Endodermal cell (in vitro differentiated cells): ENCODE data around the gene SGSM2. TPM values are rescaled to one million over a fixed set of nuclear protein-coding genes. Genes with fewer than 3 reads are reported as not detected.

Experiments used
- DNase-seq: peaks from one replicate; pipeline ENCODE4 v3.0.0-alpha.2; 2017
- H3K27ac ChIP-seq: 2 replicates; pipeline ENCODE4 v1.5.1; 2013; ENCODE audit warnings: mild to moderate bottlenecking, low read depth, low read length, moderate library complexity
- H3K27me3 ChIP-seq: 2 replicates; pipeline ENCODE4 v1.6.1; 2013; ENCODE audit warnings: mild to moderate bottlenecking, low read length, moderate library complexity; ENCODE audit not compliant: insufficient read depth, control insufficient read depth, poor library complexity, severe bottlenecking
- H3K36me3 ChIP-seq: 2 replicates; pipeline ENCODE4 v1.7.0; 2013; ENCODE audit warnings: mild to moderate bottlenecking, low read length, moderate library complexity; ENCODE audit not compliant: control insufficient read depth, insufficient read depth
- H3K4me1 ChIP-seq: one replicate; pipeline ENCODE4 v1.7.0; 2013; ENCODE audit warnings: low read length; ENCODE audit not compliant: control insufficient read depth, insufficient read depth
- H3K4me3 ChIP-seq: 2 replicates; pipeline ENCODE4 v1.5.1; 2013; ENCODE audit warnings: mild to moderate bottlenecking, low read length, moderate library complexity
- H3K9ac ChIP-seq: 2 replicates; pipeline ENCODE4 v1.6.1; 2013; ENCODE audit warnings: mild to moderate bottlenecking, low read length, moderate library complexity; ENCODE audit not compliant: poor library complexity, severe bottlenecking; ENCODE audit errors: extremely low read depth
- H3K9me3 ChIP-seq: 2 replicates; pipeline ENCODE4 v1.6.1; 2013; ENCODE audit warnings: mild to moderate bottlenecking, low read length, moderate library complexity; ENCODE audit not compliant: control insufficient read depth
- H3K27ac Mint-ChIP-seq: 2 replicates; pipeline ENCODE4 v1.8.0; 2020; ENCODE audit warnings: mixed read lengths
- H3K27me3 Mint-ChIP-seq: 2 replicates; pipeline ENCODE4 v1.8.0; 2021; ENCODE audit warnings: mild to moderate bottlenecking, mixed read lengths; ENCODE audit not compliant: insufficient read depth
- H3K36me3 Mint-ChIP-seq: 2 replicates; pipeline ENCODE4 v1.8.0; 2020; ENCODE audit warnings: low read depth, mixed read lengths
- H3K4me1 Mint-ChIP-seq: 2 replicates; pipeline ENCODE4 v1.8.0; 2020; ENCODE audit warnings: mixed read lengths
- H3K4me3 Mint-ChIP-seq: 2 replicates; pipeline ENCODE4 v1.8.0; 2020; ENCODE audit warnings: mild to moderate bottlenecking, moderate library complexity, mixed read lengths
- H3K9me3 Mint-ChIP-seq: 2 replicates; pipeline ENCODE4 v1.8.0; 2020; ENCODE audit warnings: mild to moderate bottlenecking, mixed read lengths
- CTCF ChIP-seq: fragments of 200-600 bp; sonication (generic); conservative IDR thresholded peaks from 2 replicates; pipeline ENCODE4 v1.5.0; 2021; ENCODE audit warnings: antibody characterized with exemption, mild to moderate bottlenecking
- WGBS, 2 experiments: methylation state at CpG; one replicate each; pipeline versions ENCODE4 v1.1.5 to v1.1.7; 2013; ENCODE audit warnings: missing lambda C conversion rate in 2 of 2, mixed read lengths in 1 of 2; ENCODE audit not compliant: insufficient coverage in 1 of 2, insufficient read length in 1 of 2; 5-methylcytosine and 5-hydroxymethylcytosine counted together
- total RNA-seq, 2 donors: library from RNA; stranded (reverse); fragmentation: NEBNext Ultra II Directional in 1 of 2; extraction: Animal tissue kit (Norgen Biotek cat#: 25700) in 1 of 2; gene quantifications; 2 replicates in 1 of 2; 3 replicates in 1 of 2; pipeline ENCODE4 v1.2.1, GENCODE V29; 2021

Gene SGSM2
- total RNA-seq, 2 donors from 2014 or later, result 62.5 to 77.3 TPM

GRCh38 chr17:2388020-2388682 lies 50.9 kb downstream of the SGSM2 start:
- Mint-ChIP-seq H3K27me3 (no peaks in the 10 kb centered on the region), H3K36me3 (peaks cover 16% of the 10 kb centered on the region), H3K4me3 (no peak overlapping the region), H3K27ac (peak overlapping the region; percentile 81), H3K9me3 (no peaks in the 10 kb centered on the region), H3K4me1 (peaks cover 20% of the 10 kb centered on the region)
- H3K27me3 ChIP-seq, result no peaks in the 10 kb centered on the region
- no peak overlapping the region for H3K4me3 ChIP-seq
- WGBS, 2 experiments, result 93 to 97% methylated on average over 15 to 21 of the region's 21 CpGs
- H3K9ac ChIP-seq, result no peak overlapping the region
- H3K9me3 ChIP-seq, result no peaks in the 10 kb centered on the region
- peaks cover 4% of the 10 kb centered on the region for H3K36me3 ChIP-seq
- peaks cover 9% of the 10 kb centered on the region for H3K4me1 ChIP-seq
- no peak for TF ChIP-seq CTCF
- peak overlapping the region; percentile 55 for H3K27ac ChIP-seq
- no peak for DNase-seq

- 91 to 93% methylated on average over 14 to 15 of the region's 15 CpGs for WGBS, 2 experiments
- Mint-ChIP-seq H3K36me3 (peaks cover 16% of the 10 kb centered on the region), H3K27me3 (no peaks in the 10 kb centered on the region), H3K27ac (peak overlapping the region; percentile 81), H3K4me1 (peaks cover 15% of the 10 kb centered on the region), H3K9me3 (no peaks in the 10 kb centered on the region), H3K4me3 (no peak overlapping the region)
- Histone ChIP-seq H3K9ac (no peak overlapping the region), H3K27me3 (no peaks in the 10 kb centered on the region), H3K4me1 (peaks cover 7% of the 10 kb centered on the region), H3K36me3 (peaks cover 4% of the 10 kb centered on the region), H3K4me3 (no peak overlapping the region), H3K27ac (peak overlapping the region; percentile 55), H3K9me3 (no peaks in the 10 kb centered on the region)
- peak; percentile 45 for TF ChIP-seq CTCF
- DNase-seq, result peak; percentile 87
Measured at GRCh38 chr17:2388683-2389055, 51.4 kb downstream of the SGSM2 start.

GRCh38 chr17:2390199-2390836 lies 53.0 kb downstream of the SGSM2 start:
- 95 to 96% methylated on average over 9 to 12 of the region's 12 CpGs for WGBS, 2 experiments
- Mint-ChIP-seq H3K4me3 (no peak overlapping the region), H3K27me3 (no peaks in the 10 kb centered on the region), H3K27ac (no peak overlapping the region), H3K4me1 (peaks cover 11% of the 10 kb centered on the region), H3K9me3 (no peaks in the 10 kb centered on the region), H3K36me3 (peaks cover 16% of the 10 kb centered on the region)
- no peak for TF ChIP-seq CTCF
- no peak overlapping the region for H3K4me3 ChIP-seq
- peaks cover 7% of the 10 kb centered on the region for H3K4me1 ChIP-seq
- H3K27ac ChIP-seq, result no peak overlapping the region
- no peak for DNase-seq
- no peaks in the 10 kb centered on the region for H3K9me3 ChIP-seq
- no peaks in the 10 kb centered on the region for H3K27me3 ChIP-seq
- no peak overlapping the region for H3K9ac ChIP-seq
- peaks cover 4% of the 10 kb centered on the region for H3K36me3 ChIP-seq
